HG02885 (cell line): Measurements from ENCODE around the gene VWC2.

Source experiments
- ATAC-seq: cut with Tn5 transposase; IDR thresholded peaks from one replicate; pipeline ENCODE4 v1.9.1; 2021; ENCODE audit warnings: mild to moderate bottlenecking; ENCODE audit not compliant: unreplicated experiment, poor library complexity

Gene VWC2

DNA sequence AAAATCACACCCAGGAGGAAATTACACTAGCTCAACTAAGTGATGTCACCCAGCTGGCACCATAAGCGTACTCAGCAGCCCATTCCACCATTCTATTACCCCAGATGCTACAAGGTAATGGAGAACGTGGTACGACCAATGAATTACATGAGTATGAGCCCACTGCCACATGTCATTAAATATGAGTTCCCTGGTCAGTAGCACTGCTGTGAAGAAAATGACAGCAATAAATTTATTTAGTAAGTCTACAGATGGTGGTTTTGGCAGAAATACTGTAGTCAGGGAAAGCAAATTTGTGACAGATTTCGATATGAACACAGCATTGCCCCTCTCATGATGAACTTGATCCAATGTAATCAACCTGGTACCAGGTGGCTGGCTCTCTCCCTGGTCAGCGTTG, 154.2 kb downstream of the VWC2 start:
- no peak for ATAC-seq

DNA sequence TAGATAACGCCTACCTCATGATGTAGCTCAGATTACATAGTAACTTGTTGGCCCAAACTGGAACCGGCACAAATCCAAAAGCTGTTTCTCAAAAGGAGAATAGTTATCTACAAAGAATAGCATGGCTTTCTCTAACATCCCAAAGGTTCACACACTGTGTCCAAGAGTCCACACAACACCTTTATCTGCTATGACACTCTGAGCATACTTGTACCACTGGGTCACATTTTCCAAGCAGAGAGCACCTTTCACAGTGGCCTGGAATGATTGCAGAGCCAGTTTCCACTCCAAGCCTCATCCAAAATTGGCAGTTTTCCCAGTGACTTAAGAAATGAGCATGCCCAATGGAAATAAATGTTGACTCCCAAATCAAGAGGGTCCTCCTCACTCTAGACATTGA, 155.3 kb downstream of the VWC2 start:
- ATAC-seq = no peak

GRCh38 chr7:49931627-49932026, 158.2 kb downstream of the VWC2 start:
- ATAC-seq = no peak

GRCh38 chr7:49937608-49938007, 164.2 kb downstream of the VWC2 start:
- no peak for ATAC-seq
